ENCODE results near the gene MAP2K7.
"Not testable (repeated sequence)": the region's sequence is repeated elsewhere in the genome, so short reads cannot be mapped to it uniquely, and the experiment has no call there.

GRCh38 chr19:7859087-7859486, 44.6 kb upstream of the MAP2K7 start:
- TF ChIP-seq IRF2 (CRISPR knock-in tag; IDR thresholded peaks at IDR 0.05; ENCODE audit: borderline replicate concordance, low read depth); RORB (CRISPR knock-in tag; IDR thresholded peaks at IDR 0.05); ATF3 (CRISPR knock-in tag; conservative IDR thresholded peaks at IDR 0.05); FOXP4 (CRISPR knock-in tag; IDR thresholded peaks at IDR 0.05); TEAD4 (CRISPR knock-in tag; IDR thresholded peaks at IDR 0.05); CREB1 (CRISPR knock-in tag; IDR thresholded peaks at IDR 0.05); USF1 (CRISPR knock-in tag; IDR thresholded peaks at IDR 0.05); AR (CRISPR knock-in tag; IDR thresholded peaks at IDR 0.05): not testable (repeated sequence)
